HEK293T (cell line): Measurements from ENCODE around the gene GPATCH2.

ENCODE experiments used
- ARNT ChIP-seq: fragments of 450-650 bp; IDR thresholded peaks from 2 replicates; pipeline ENCODE4 v1.6.1; 2017; ENCODE audit warnings: mild to moderate bottlenecking
- FOXK2 ChIP-seq: fragments of 450-650 bp; IDR thresholded peaks from 2 replicates; pipeline ENCODE4 v1.6.1; 2016; ENCODE audit warnings: mild to moderate bottlenecking
- FOXM1 ChIP-seq: fragments of 450-650 bp; IDR thresholded peaks from 2 replicates; pipeline ENCODE4 v1.6.1; 2017; ENCODE audit warnings: mild to moderate bottlenecking, borderline replicate concordance

DNA sequence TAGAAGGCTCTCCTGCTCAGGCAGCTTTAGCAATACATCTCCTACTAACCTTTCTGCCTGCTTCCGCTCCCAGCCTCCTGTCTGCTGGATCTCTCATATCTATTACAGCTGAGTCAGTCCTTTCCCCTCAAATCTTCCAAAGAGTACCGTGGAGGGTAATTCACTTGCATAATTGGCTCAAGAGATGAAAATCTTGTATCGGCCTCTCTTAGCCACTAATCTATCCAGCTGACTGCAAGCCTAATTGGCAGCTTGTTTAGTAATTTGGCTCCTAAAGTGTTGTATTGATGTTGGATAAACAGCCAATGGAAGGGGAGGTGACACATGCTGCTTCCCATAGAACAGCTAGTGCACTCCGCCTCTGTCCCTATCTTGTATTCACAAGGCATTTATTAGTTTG is 195.7 kb downstream of the GPATCH2 start:
- TF ChIP-seq FOXK2 (no peak), ARNT (no peak), FOXM1 (no peak)
